IMR-90 (cell line): Measurements from ENCODE around the gene BCL6.

Source experiments
- CHD1 ChIP-seq: IDR thresholded peaks from 2 replicates; pipeline ENCODE4 v1.6.1; 2012; ENCODE audit warnings: low read depth, low read length, improper control_type of control experiment
- CTCF ChIP-seq: conservative IDR thresholded peaks from 2 replicates; pipeline ENCODE4 v1.5.1; 2012; ENCODE audit warnings: mild to moderate bottlenecking, low read depth, low read length, improper control_type of control experiment
- FOS ChIP-seq: fragments of 150-350 bp; IDR thresholded peaks from 2 replicates; pipeline ENCODE4 v1.6.1; 2016; ENCODE audit warnings: low read depth, low read length
- MXI1 ChIP-seq: IDR thresholded peaks from 2 replicates; pipeline ENCODE4 v1.6.1; 2012; ENCODE audit warnings: low read depth, mild to moderate bottlenecking, low read length, moderate library complexity, borderline replicate concordance
- POLR2A ChIP-seq: IDR thresholded peaks from 2 replicates; pipeline ENCODE4 v1.6.1; 2012; ENCODE audit warnings: mild to moderate bottlenecking, low read depth, low read length
- RCOR1 ChIP-seq: IDR thresholded peaks from 2 replicates; pipeline ENCODE4 v1.6.1; 2012; ENCODE audit warnings: mild to moderate bottlenecking, low read length, improper control_type of control experiment; ENCODE audit not compliant: insufficient replicate concordance
- USF2 ChIP-seq: fragments of 150-350 bp; IDR thresholded peaks from 2 replicates; pipeline ENCODE4 v1.6.1; 2017; ENCODE audit warnings: mild to moderate bottlenecking, antibody characterized with exemption, low read length, low read depth

- TF ChIP-seq CTCF (no peak), POLR2A (no peak; the same call in 1 of the 2 replicates), MXI1 (no peak), CHD1 (no peak; the same call in 1 of the 2 replicates), FOS (no peak), RCOR1 (no peak), USF2 (no peak)
Measured at GRCh38 chr3:187744169-187745151, 808 bp downstream of the BCL6 start.
